Ishikawa (cell line): Measurements from ENCODE around the gene STIM1.

Experiments used
- CEBPB ChIP-seq: IDR thresholded peaks from 2 replicates; pipeline ENCODE4 v1.6.1; 2012
- CREB1 ChIP-seq: IDR thresholded peaks from 2 replicates; pipeline ENCODE4 v1.6.1; 2012; ENCODE audit warnings: low read depth
- EGR1 ChIP-seq: IDR thresholded peaks from 2 replicates; pipeline ENCODE4 v1.6.1; 2012
- EP300 ChIP-seq: IDR thresholded peaks from 2 replicates; pipeline ENCODE4 v1.6.1; 2012; ENCODE audit warnings: borderline replicate concordance
- FOXM1 ChIP-seq: IDR thresholded peaks from 2 replicates; pipeline ENCODE4 v1.6.1; 2012; ENCODE audit warnings: low read depth, borderline replicate concordance
- MAX ChIP-seq: IDR thresholded peaks from 2 replicates; pipeline ENCODE4 v1.6.1; 2012
- NFIC ChIP-seq: IDR thresholded peaks from 2 replicates; pipeline ENCODE4 v1.6.1; 2012
- RAD21 ChIP-seq: IDR thresholded peaks from 2 replicates; pipeline ENCODE4 v1.6.1; 2012; ENCODE audit warnings: low read depth
- REST ChIP-seq: IDR thresholded peaks from 2 replicates; pipeline ENCODE4 v1.6.1; 2012; ENCODE audit warnings: low read depth, mild to moderate bottlenecking
- TAF1 ChIP-seq: IDR thresholded peaks from 2 replicates; pipeline ENCODE4 v1.6.1; 2012; ENCODE audit warnings: low read depth, mild to moderate bottlenecking
- TCF12 ChIP-seq: IDR thresholded peaks from 2 replicates; pipeline ENCODE4 v1.6.1; 2012; ENCODE audit warnings: low read depth
- TEAD4 ChIP-seq: IDR thresholded peaks from 2 replicates; pipeline ENCODE4 v1.6.1; 2012
- USF1 ChIP-seq: IDR thresholded peaks from 2 replicates; pipeline ENCODE4 v1.6.1; 2012
- YY1 ChIP-seq: IDR thresholded peaks from 2 replicates; pipeline ENCODE4 v1.6.1; 2012; ENCODE audit warnings: low read depth
- ZBTB7A ChIP-seq: IDR thresholded peaks from 2 replicates; pipeline ENCODE4 v1.6.1; 2012; ENCODE audit warnings: low read depth

The STIM1 gene

GRCh38 chr11:4026389-4026788, 170.9 kb downstream of the STIM1 start:
- TF ChIP-seq TAF1, result no peak
- no peak for TF ChIP-seq EP300
- no peak for TF ChIP-seq FOXM1
- TF ChIP-seq CREB1, result no peak
- no peak for TF ChIP-seq ZBTB7A
- no peak for TF ChIP-seq RAD21

GRCh38 chr11:4027746-4028145, 172.3 kb downstream of the STIM1 start:
- no peak for TF ChIP-seq TEAD4
- TF ChIP-seq TAF1, result no peak
- TF ChIP-seq TCF12, result no peak
- no peak for TF ChIP-seq YY1
- TF ChIP-seq CEBPB, result no peak
- no peak for TF ChIP-seq ZBTB7A
- no peak for TF ChIP-seq RAD21
- no peak for TF ChIP-seq USF1
- no peak for TF ChIP-seq NFIC
- TF ChIP-seq FOXM1, result no peak
- TF ChIP-seq CREB1, result no peak
- TF ChIP-seq EGR1, result no peak
- TF ChIP-seq MAX, result no peak
- TF ChIP-seq REST, result no peak
- TF ChIP-seq EP300, result no peak

GRCh38 chr11:4030197-4030596, 174.7 kb downstream of the STIM1 start:
- TF ChIP-seq USF1 (no peak), FOXM1 (no peak), TAF1 (no peak), RAD21 (no peak), ZBTB7A (no peak), REST (no peak), MAX (no peak), EGR1 (no peak), TCF12 (no peak), EP300 (no peak), TEAD4 (no peak), CEBPB (no peak), NFIC (no peak), YY1 (no peak)

- TF ChIP-seq MAX (no peak), REST (no peak), YY1 (no peak), TAF1 (no peak), NFIC (no peak), RAD21 (no peak), TEAD4 (no peak), CEBPB (no peak), USF1 (no peak), EGR1 (no peak)
These were observed 176.6 kb downstream of the STIM1 start for GRCh38 chr11:4032097-4032496.
